A549 (cell line): Measurements from ENCODE around the gene FBXW2. TPM values are rescaled to one million over a fixed set of nuclear protein-coding genes. Genes with fewer than 3 reads are reported as not detected.

Experiments used
- ATAC-seq, 2 experiments: fragments of 200-7000 bp in 1 of 2; fragments of >200 bp in 1 of 2; cut with Nextera tagmentation in 1 of 2; cut with Tn5 transposase in 1 of 2; 3 replicates each; pipeline versions ENCODE4 v1.8.0 to v1.9.1; 2018 to 2020; ENCODE audit warnings: mild to moderate bottlenecking in 1 of 2, moderate library complexity in 1 of 2
- CTCF ChIA-PET: fragments of 300-600 bp; sonication (Branson Sonifier 250); formaldehyde crosslinking; extraction: SDS; loops from one replicate; lab custom pipeline; 2021; ENCODE audit warnings: antibody characterized with exemption, inconsistent platforms; lab: Yijun Ruan, JAX
- POLR2A ChIA-PET: fragments of 350-600 bp; formaldehyde crosslinking; extraction: SDS; loops from one replicate; lab custom pipeline; 2021; ENCODE audit warnings: antibody characterized with exemption, inconsistent platforms; lab: Yijun Ruan, JAX
- DNase-seq, 2 experiments: peaks; one replicate each; pipeline versions ENCODE4 v3.0.0 to v3.0.0-alpha.2; 2011 to 2016; ENCODE audit warnings: low read depth in 1 of 2, low spot score in 1 of 2
- FAIRE-seq: peaks from 2 replicates; lab custom pipeline; 2011; peaks lifted over from hg19 to GRCh38; lab: Jason Lieb, UNC
- H3K27ac ChIP-seq, 2 experiments: fragments of >200 bp; sonication (Bioruptor Twin); formaldehyde crosslinking; 3 replicates each; pipeline ENCODE4 v1.5.1; 2016 to 2017
- H3K4me1 ChIP-seq: fragments of >200 bp; sonication (Bioruptor Twin); formaldehyde crosslinking; 3 replicates; pipeline ENCODE4 v1.6.1; 2016
- H3K4me2 ChIP-seq: fragments of >200 bp; sonication (Bioruptor Twin); formaldehyde crosslinking; 3 replicates; pipeline ENCODE4 v1.6.1; 2016
- H3K4me3 ChIP-seq: fragments of >200 bp; sonication (Bioruptor Twin); formaldehyde crosslinking; 3 replicates; pipeline ENCODE4 v1.5.1; 2016
- H3K9me3 ChIP-seq: fragments of >200 bp; sonication (Bioruptor Twin); formaldehyde crosslinking; 3 replicates; pipeline ENCODE4 v1.6.1; 2016
- BHLHE40 ChIP-seq: IDR thresholded peaks from 2 replicates; pipeline ENCODE4 v1.6.1; 2012; ENCODE audit warnings: low read depth, low read length, inconsistent platforms
- CBX8 ChIP-seq: fragments of 200-600 bp; sonication (generic); IDR thresholded peaks from 2 replicates; pipeline ENCODE4 v1.6.1; 2016
- EP300 ChIP-seq, 2 experiments: fragments of >200 bp; sonication (Bioruptor Twin); formaldehyde crosslinking; IDR thresholded peaks; 2 replicates in 1 of 2; 3 replicates in 1 of 2; pipeline ENCODE4 v1.6.1; 2016 to 2017
- FOSB ChIP-seq: fragments of 250-450 bp; sonication (Bioruptor Pico); IDR thresholded peaks from 2 replicates; pipeline ENCODE4 v1.5.0; 2020; ENCODE audit warnings: mild to moderate bottlenecking, moderate library complexity
- HOXB5 ChIP-seq: fragments of 250-450 bp; sonication (Bioruptor Pico); IDR thresholded peaks from 2 replicates; pipeline ENCODE4 v1.5.0; 2020; ENCODE audit warnings: mild to moderate bottlenecking, moderate library complexity
- JUNB ChIP-seq: fragments of >200 bp; sonication (Bioruptor Twin); formaldehyde crosslinking; IDR thresholded peaks from 2 replicates; pipeline ENCODE4 v1.6.1; 2016
- NR3C1 ChIP-seq: fragments of >200 bp; sonication (Bioruptor Twin); formaldehyde crosslinking; IDR thresholded peaks from 3 replicates; pipeline ENCODE4 v1.6.1; 2017
- RARB ChIP-seq: fragments of 250-450 bp; sonication (Bioruptor Pico); IDR thresholded peaks from 2 replicates; pipeline ENCODE4 v1.8.0; 2021; ENCODE audit warnings: mild to moderate bottlenecking, moderate library complexity
- RFX5 ChIP-seq: fragments of 450-650 bp; IDR thresholded peaks from 2 replicates; pipeline ENCODE4 v1.7.1; 2014; ENCODE audit warnings: antibody characterized with exemption, mild to moderate bottlenecking, moderate library complexity
- SMC3 ChIP-seq: fragments of >200 bp; sonication (Bioruptor Twin); formaldehyde crosslinking; IDR thresholded peaks from 3 replicates; pipeline ENCODE4 v1.6.1; 2018; ENCODE audit warnings: inconsistent platforms
- SREBF2 ChIP-seq: fragments of 450-650 bp; IDR thresholded peaks from 2 replicates; pipeline ENCODE4 v1.6.1; 2014; ENCODE audit warnings: mild to moderate bottlenecking, moderate library complexity
- ZSCAN20 ChIP-seq: fragments of 250-450 bp; sonication (Bioruptor Pico); IDR thresholded peaks from 2 replicates; pipeline ENCODE4 v1.8.0; 2022; ENCODE audit warnings: mild to moderate bottlenecking, moderate library complexity
- WGBS: methylation state at CpG from one replicate; pipeline ENCODE4 v1.1.6; 2017; ENCODE audit errors: missing lambda C conversion rate; 5-methylcytosine and 5-hydroxymethylcytosine counted together
- polyA plus RNA-seq, 4 experiments: library from polyadenylated mRNA; depleted of rRNA in 3 of 4; stranded (reverse); fragments of >200 nt; fragmentation: RNase III in 1 of 4; extraction: RNeasy Plus Mini Kit Qiagen cat#74134 plus additional on column Dnase treatment in 1 of 4; gene quantifications; 2 replicates in 3 of 4; 3 replicates in 1 of 4; pipeline ENCODE4 v1.2.3, GENCODE V29; 2011 to 2017
- TF ChIP-seq, protein P1 (sequence below): fragments of 250-450 bp; sonication (Bioruptor Pico); IDR thresholded peaks from 2 replicates; pipeline ENCODE4 v1.5.0; 2021; ENCODE audit warnings: mild to moderate bottlenecking, moderate library complexity, borderline replicate concordance
- TF ChIP-seq, protein P2 (sequence below): fragments of 150-350 bp; IDR thresholded peaks from 2 replicates; pipeline ENCODE4 v1.6.1; 2014; ENCODE audit warnings: low read depth, mild to moderate bottlenecking, low read length
- TF ChIP-seq, protein P3 (sequence below): IDR thresholded peaks from 2 replicates; pipeline ENCODE4 v1.6.1; 2012
- TF ChIP-seq, protein P4 (sequence below): fragments of 200-600 bp; sonication (generic); IDR thresholded peaks from 2 replicates; pipeline ENCODE4 v1.6.1; 2016; ENCODE audit warnings: antibody characterized with exemption, mild to moderate bottlenecking, moderate library complexity
- TF ChIP-seq, protein P5 (sequence below): fragments of >200 bp; sonication (Bioruptor Twin); formaldehyde crosslinking; IDR thresholded peaks from 3 replicates; pipeline ENCODE4 v1.5.1; 2016

FBXW2 gene
- polyA plus RNA-seq, 2 of the 4 experiments (the other 2 are of a cell fraction), result 28.8 to 60.0 TPM

DNA sequence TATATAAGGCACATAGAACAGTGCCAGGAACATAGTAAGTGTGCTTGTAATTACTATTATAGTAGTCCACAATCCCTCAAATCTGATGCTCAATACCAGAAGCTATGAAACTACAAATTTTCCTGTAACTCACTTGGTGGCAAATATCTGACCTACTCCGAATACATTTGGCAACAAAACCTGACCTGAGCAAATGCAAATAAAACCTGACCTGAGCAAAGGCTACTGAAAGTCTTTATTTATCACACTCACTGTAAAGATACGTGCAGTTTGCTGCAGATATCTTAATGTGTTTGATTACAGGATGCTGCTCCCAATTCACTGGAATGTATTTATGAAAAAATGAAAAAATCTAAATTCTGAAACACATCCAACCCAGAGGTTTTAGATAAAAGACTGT is 86.0 kb downstream of the FBXW2 start:
- DNase-seq (no peak), ATAC-seq (no peak), FAIRE-seq (no peak)
- Histone ChIP-seq H3K4me1 (peaks cover 74% of the 10 kb centered on the region), H3K27ac (peak overlapping the region; percentile 85), H3K4me3 (no peak overlapping the region), H3K9me3 (no peaks in the 10 kb centered on the region), H3K4me2 (peak overlapping the region; percentile 88)
- TF ChIP-seq RFX5 (no peak), JUNB (no peak), RARB (CRISPR knock-in tag) (no peak), SMC3 (no peak), ZSCAN20 (no peak), FOSB (CRISPR knock-in tag) (no peak), SREBF2 (no peak), NR3C1 (no peak), BHLHE40 (no peak), EP300 (IDR thresholded peaks at IDR 0.05) (no peak), HOXB5 (CRISPR knock-in tag) (no peak), CBX8 (no peak)
- TF ChIP-seq, protein P1, sequence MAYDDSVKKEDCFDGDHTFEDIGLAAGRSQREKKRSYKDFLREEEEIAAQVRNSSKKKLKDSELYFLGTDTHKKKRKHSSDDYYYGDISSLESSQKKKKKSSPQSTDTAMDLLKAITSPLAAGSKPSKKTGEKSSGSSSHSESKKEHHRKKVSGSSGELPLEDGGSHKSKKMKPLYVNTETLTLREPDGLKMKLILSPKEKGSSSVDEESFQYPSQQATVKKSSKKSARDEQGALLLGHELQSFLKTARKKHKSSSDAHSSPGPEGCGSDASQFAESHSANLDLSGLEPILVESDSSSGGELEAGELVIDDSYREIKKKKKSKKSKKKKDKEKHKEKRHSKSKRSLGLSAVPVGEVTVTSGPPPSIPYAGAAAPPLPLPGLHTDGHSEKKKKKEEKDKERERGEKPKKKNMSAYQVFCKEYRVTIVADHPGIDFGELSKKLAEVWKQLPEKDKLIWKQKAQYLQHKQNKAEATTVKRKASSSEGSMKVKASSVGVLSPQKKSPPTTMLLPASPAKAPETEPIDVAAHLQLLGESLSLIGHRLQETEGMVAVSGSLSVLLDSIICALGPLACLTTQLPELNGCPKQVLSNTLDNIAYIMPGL (CRISPR knock-in tag), result no peak
- TF ChIP-seq, protein P2, sequence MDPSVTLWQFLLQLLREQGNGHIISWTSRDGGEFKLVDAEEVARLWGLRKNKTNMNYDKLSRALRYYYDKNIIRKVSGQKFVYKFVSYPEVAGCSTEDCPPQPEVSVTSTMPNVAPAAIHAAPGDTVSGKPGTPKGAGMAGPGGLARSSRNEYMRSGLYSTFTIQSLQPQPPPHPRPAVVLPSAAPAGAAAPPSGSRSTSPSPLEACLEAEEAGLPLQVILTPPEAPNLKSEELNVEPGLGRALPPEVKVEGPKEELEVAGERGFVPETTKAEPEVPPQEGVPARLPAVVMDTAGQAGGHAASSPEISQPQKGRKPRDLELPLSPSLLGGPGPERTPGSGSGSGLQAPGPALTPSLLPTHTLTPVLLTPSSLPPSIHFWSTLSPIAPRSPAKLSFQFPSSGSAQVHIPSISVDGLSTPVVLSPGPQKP, result no peak
- TF ChIP-seq, protein P3, sequence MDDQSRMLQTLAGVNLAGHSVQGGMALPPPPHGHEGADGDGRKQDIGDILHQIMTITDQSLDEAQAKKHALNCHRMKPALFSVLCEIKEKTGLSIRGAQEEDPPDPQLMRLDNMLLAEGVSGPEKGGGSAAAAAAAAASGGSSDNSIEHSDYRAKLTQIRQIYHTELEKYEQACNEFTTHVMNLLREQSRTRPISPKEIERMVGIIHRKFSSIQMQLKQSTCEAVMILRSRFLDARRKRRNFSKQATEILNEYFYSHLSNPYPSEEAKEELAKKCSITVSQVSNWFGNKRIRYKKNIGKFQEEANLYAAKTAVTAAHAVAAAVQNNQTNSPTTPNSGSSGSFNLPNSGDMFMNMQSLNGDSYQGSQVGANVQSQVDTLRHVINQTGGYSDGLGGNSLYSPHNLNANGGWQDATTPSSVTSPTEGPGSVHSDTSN, result no peak
- TF ChIP-seq, protein P4, sequence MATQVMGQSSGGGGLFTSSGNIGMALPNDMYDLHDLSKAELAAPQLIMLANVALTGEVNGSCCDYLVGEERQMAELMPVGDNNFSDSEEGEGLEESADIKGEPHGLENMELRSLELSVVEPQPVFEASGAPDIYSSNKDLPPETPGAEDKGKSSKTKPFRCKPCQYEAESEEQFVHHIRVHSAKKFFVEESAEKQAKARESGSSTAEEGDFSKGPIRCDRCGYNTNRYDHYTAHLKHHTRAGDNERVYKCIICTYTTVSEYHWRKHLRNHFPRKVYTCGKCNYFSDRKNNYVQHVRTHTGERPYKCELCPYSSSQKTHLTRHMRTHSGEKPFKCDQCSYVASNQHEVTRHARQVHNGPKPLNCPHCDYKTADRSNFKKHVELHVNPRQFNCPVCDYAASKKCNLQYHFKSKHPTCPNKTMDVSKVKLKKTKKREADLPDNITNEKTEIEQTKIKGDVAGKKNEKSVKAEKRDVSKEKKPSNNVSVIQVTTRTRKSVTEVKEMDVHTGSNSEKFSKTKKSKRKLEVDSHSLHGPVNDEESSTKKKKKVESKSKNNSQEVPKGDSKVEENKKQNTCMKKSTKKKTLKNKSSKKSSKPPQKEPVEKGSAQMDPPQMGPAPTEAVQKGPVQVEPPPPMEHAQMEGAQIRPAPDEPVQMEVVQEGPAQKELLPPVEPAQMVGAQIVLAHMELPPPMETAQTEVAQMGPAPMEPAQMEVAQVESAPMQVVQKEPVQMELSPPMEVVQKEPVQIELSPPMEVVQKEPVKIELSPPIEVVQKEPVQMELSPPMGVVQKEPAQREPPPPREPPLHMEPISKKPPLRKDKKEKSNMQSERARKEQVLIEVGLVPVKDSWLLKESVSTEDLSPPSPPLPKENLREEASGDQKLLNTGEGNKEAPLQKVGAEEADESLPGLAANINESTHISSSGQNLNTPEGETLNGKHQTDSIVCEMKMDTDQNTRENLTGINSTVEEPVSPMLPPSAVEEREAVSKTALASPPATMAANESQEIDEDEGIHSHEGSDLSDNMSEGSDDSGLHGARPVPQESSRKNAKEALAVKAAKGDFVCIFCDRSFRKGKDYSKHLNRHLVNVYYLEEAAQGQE, result no peak
- TF ChIP-seq, protein P5, sequence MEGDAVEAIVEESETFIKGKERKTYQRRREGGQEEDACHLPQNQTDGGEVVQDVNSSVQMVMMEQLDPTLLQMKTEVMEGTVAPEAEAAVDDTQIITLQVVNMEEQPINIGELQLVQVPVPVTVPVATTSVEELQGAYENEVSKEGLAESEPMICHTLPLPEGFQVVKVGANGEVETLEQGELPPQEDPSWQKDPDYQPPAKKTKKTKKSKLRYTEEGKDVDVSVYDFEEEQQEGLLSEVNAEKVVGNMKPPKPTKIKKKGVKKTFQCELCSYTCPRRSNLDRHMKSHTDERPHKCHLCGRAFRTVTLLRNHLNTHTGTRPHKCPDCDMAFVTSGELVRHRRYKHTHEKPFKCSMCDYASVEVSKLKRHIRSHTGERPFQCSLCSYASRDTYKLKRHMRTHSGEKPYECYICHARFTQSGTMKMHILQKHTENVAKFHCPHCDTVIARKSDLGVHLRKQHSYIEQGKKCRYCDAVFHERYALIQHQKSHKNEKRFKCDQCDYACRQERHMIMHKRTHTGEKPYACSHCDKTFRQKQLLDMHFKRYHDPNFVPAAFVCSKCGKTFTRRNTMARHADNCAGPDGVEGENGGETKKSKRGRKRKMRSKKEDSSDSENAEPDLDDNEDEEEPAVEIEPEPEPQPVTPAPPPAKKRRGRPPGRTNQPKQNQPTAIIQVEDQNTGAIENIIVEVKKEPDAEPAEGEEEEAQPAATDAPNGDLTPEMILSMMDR, result no peak
- ChIA-PET CTCF (interaction anchor here (1.2 to 4.8 kb wide), 4 partner anchors 10 to 93 kb away, joined by 3 to 19 read pairs (median 9); no protein-coding TSS in a partner anchor), POLR2A (interaction anchor here (0.8 kb wide), 1 partner anchor 11 kb away, joined by 3 read pairs; no protein-coding TSS in a partner anchor)
- WGBS, result 2% methylated on average over 2 of the region's 2 CpGs

Other genes starting within 250 kb of the FBXW2 start
- 37.1 and 44.6 TPM in 2 replicates for gene CDK5RAP2, start 213.2 kb downstream of the FBXW2 start, polyA plus RNA-seq (2011; rRNA removed)
- gene CDK5RAP2, start 213.2 kb downstream of the FBXW2 start, polyA plus RNA-seq (2017; fragmentation: RNase III; extraction: RNeasy Plus Mini Kit Qiagen cat#74134 plus additional on column Dnase treatment), result 28.7 to 31.9 TPM (median 29.1 TPM) in 3 replicates
- 25.7 and 32.8 TPM in 2 replicates for gene MEGF9, start 78.9 kb downstream of the FBXW2 start, polyA plus RNA-seq (2011; rRNA removed)
- gene MEGF9, start 78.9 kb downstream of the FBXW2 start, polyA plus RNA-seq (2017; fragmentation: RNase III; extraction: RNeasy Plus Mini Kit Qiagen cat#74134 plus additional on column Dnase treatment), result 21.1 to 33.4 TPM (median 30.0 TPM) in 3 replicates
- gene PSMD5, start 49.5 kb upstream of the FBXW2 start, polyA plus RNA-seq (2011; rRNA removed), result 52.3 and 63.7 TPM in 2 replicates
- 34.6 to 42.4 TPM (median 40.0 TPM) in 3 replicates for gene PSMD5, start 49.5 kb upstream of the FBXW2 start, polyA plus RNA-seq (2017; fragmentation: RNase III; extraction: RNeasy Plus Mini Kit Qiagen cat#74134 plus additional on column Dnase treatment)
- 50.7 and 64.9 TPM in 2 replicates for gene PHF19, start 83.8 kb upstream of the FBXW2 start, polyA plus RNA-seq (2011; rRNA removed)
- gene PHF19, start 83.8 kb upstream of the FBXW2 start, polyA plus RNA-seq (2017; fragmentation: RNase III; extraction: RNeasy Plus Mini Kit Qiagen cat#74134 plus additional on column Dnase treatment), result 102 to 105 TPM (median 104 TPM) in 3 replicates
- 3.4 and 4.1 TPM in 2 replicates for gene TRAF1, start 133.4 kb upstream of the FBXW2 start, polyA plus RNA-seq (2011; rRNA removed)
- gene TRAF1, start 133.4 kb upstream of the FBXW2 start, polyA plus RNA-seq (2017; fragmentation: RNase III; extraction: RNeasy Plus Mini Kit Qiagen cat#74134 plus additional on column Dnase treatment), result 2.0 to 4.6 TPM (median 2.1 TPM) in 3 replicates